ENCODE results near the gene SLC39A11.
"Not testable (repeated sequence)": the region's sequence is repeated elsewhere in the genome, so short reads cannot be mapped to it uniquely, and the experiment has no call there.

Gene SLC39A11

DNA sequence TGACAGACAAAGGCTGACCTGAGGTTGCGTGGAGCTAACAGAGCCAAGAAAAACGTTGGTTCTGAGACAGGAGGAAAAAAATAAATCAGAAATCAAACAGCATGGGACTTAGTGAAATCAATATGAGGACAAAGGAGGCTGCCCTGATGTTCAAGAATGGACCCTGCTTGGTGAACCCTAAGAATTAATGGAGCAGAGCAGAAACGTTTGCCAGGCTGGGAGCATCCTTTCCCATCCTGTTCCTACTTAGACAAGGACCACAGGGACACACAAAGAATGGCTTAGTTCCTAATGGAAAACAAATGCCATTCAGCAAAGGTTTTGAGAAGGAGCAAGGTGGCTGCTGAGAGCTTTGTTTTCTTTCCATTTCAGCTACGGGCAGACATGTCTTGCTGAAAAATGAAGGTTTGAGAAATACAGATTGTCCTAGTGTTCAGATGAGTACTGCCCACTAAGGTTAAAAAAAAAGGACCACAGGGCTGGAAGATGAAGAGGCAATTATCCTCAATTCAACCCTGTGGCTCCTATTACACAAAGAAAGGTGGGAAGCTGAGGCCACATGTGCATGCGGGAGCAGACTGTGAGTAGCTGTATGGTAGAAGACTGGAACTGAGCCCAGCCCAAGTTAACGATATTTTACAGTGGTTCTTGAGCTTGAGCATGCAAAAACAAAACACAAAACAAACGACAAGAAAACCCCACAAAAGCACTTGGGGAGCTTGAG lies 230.1 kb downstream of the SLC39A11 start:
- DNase-seq, result no peak

DNA sequence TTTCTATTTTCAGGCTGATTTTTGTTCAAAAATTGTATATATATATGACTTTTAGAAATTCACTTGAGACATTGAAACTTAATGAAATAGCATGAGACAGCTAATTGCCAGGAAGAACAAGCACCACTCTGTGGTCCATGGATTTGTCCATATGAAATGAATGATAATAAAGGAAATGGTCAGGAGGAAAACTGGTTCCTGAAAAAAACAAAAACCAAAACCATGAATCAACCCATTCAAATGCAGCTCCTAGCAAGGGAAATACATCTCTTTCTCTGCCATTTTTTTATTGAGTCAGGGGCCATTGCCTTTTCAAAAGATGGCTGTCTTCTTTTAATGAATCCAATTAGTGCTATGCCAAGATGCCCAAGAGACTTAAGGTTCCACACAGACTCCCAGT lies 230.7 kb downstream of the SLC39A11 start:
- DNase-seq, result no peak

DNA sequence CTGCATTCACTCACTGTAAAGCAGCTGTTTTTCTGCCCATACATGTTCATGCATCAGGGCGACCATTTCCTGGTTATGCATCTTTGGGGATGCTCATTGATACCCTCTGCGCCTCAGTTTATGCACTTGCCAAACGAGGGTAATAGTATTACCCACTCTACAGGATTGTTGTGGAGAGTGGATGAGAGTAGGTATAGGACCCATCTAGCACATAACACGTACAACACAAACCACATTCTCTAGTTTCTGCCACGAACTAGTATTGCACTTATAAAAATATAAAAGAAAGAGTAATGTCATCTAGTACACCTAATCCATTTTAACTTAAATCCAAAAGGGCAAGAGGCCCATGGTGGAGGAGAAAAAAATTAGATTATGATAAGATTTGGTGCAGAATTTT lies 231.7 kb downstream of the SLC39A11 start:
- no peak for DNase-seq

DNA sequence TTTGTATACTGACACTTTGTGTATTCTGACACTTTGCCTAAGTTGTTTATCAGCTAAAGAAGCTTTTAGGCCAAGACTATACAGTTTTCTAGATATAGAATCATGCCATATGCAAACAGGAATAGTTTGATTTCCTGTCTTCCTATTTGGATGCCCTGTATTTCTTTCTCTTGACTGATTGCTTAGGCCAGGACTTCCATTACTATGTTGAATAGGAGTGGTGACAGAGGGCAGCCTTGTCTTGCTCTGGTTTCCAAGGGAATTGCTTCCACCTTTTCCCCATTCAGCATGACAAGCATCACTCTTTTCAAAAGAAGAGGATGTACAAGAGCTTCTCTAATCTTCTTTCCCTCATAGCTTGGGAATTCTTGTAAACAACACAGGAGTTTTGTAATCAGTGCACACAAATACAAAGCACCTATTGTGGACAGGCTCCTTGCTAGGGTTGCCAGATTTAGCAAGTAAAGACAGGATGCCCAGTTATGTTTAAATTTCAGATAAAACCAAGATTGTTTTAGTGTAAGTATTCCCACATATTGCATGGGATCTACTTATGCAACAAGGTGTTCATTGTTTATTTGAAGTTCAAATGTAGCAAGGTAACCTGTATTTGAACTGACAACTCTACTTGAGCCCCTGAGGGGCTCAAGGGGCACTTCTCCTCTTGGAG lies 233.5 kb downstream of the SLC39A11 start:
- DNase-seq, result no peak

DNA sequence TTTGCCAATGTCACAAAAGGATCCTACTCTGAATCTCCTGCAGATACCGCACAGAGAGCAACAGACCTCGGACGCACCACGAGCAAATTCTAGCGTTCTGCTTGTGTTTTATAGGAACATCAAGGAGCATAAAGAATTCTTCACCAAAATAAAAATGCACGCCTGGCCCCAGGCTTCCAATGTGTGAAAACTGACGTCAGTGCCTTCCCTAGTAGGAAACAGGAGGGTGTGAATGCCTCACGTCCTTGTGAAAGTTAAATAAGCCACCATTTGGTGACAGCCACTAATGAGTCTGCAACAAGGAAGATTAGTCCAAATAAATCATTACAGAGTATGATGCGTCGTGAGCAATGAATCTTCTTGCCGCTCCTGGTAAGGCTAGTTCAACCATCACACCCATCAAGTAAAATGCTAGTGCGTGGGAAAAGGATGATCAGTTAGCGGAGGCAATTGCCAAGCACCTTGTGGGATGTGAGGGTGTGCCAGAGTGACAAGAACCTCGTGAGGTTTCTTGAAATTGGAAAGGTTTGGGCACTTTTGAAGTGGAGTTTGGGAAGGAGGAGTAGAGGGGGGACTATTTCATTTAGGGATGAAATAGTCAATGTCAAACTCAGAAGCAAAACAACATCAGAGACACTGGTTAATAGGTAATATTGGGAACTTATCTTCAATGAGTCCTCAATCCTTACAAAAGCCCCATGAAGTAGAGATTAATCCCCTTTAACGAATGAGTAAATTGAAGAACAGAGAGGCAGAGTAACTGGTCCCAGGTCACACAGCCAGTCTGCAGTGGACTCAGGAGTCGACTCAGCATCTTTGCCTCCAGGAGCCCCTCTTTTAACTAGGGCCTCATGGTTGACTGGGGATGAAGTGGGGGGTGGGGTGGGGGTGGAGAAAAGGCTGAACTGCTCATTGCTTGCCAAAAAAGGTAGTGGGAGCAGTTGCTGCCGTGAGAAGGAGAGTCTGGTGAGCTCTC lies 238.8 kb downstream of the SLC39A11 start:
- no peak for DNase-seq

DNA sequence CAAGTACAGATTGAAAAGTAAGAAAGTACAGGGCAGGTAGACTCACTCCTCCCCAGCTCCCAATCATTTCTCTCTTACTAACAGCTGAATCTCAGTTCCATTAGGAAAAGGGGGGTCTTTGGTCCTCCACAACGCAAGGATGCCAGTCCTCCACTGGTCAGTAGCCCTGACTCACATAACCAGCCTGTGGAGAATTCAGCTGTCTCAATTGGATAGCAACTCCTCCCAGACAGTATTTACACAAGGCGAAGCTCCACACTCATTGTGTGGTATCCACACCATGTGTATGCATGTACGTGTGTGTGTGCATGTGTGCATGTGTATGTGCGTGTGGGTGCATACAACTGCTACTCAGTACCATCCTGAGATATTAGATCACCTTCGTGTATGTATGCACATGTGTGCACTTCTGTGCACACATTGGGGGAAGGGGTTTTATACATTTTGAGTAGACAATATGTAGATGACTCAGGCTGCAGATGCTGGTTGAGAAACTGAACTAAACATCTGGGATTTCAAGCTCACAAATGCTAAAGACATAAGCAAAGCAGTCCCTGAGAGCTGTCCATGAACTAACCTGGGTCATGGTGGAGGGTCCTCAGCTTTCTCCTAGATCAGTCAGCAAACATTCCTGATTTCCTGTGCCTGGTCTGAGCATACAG lies 240.1 kb downstream of the SLC39A11 start:
- no peak for DNase-seq

- no peak for DNase-seq
Measured at GRCh38 chr17:72850410-72851118, 241.9 kb downstream of the SLC39A11 start.

- DNase-seq, result no peak
Measured at GRCh38 chr17:72846399-72846798, 246.1 kb downstream of the SLC39A11 start.

DNA sequence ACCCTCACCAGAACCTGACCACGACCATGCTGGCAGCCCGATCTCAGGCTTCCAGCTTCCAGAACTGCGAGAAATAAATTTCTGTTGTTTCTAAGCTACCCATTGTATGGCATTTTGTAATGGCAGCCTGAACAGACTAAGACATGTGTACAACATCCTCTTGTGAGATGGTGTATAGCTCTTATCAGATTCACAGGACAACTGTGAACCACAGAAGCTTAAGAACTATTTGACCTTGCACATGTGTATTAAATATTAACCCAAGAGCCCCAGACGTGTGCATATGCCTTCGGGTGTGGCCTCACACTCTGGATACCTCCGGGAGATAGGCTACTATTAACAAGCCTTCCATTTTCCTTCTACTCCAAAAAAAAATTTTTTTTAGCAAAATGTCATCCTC lies 248.9 kb downstream of the SLC39A11 start:
- no peak for DNase-seq

GRCh38 chr17:72840019-72840418 lies 252.5 kb downstream of the SLC39A11 start:
- no peak for DNase-seq

GRCh38 chr17:72839131-72839725 lies 253.3 kb downstream of the SLC39A11 start:
- no peak for DNase-seq

- no peak for DNase-seq
Measured at GRCh38 chr17:72838581-72838980, 253.9 kb downstream of the SLC39A11 start.

GRCh38 chr17:72838068-72838467 lies 254.4 kb downstream of the SLC39A11 start:
- no peak for DNase-seq

GRCh38 chr17:72837335-72837734 lies 255.2 kb downstream of the SLC39A11 start:
- no peak for DNase-seq

- no peak for DNase-seq
Measured at GRCh38 chr17:72833128-72833765, 259.2 kb downstream of the SLC39A11 start.

- DNase-seq, result no peak
Measured at GRCh38 chr17:72832306-72832705, 260.2 kb downstream of the SLC39A11 start.

GRCh38 chr17:72829883-72830282 lies 262.6 kb downstream of the SLC39A11 start:
- DNase-seq, result no peak

GRCh38 chr17:72826602-72827001 lies 265.9 kb downstream of the SLC39A11 start:
- no peak for DNase-seq

DNA sequence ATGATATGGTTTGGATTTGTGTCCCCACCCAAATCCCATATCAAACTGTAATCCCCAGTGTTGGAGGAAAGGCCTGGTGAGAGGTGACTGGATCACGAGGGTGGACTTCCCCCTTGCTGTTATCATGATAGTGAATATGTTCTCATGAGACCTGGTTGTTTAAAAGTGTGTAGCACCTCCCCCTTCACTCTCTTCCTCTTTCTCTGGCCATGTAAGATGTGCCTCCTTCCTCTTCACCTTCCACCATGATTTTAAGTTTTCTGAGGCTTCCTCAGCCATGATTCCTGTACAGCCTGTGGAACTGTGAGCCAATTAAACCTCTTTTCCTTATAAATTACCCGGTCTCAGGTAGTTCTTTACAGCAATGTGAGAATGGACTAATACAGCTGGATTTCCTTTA lies 266.4 kb downstream of the SLC39A11 start:
- not testable (repeated sequence) for DNase-seq

- DNase-seq, result no peak
Measured at GRCh38 chr17:72825218-72825617, 267.3 kb downstream of the SLC39A11 start.

- DNase-seq, result not testable (repeated sequence)
Measured at GRCh38 chr17:72824267-72824666, 268.2 kb downstream of the SLC39A11 start.
